NCI-H2171 treated with DMSO at 0.1 percent for 48 hours (cell line): ENCODE data around the gene DYRK1A.
"Not testable (repeated sequence)": the region's sequence is repeated elsewhere in the genome, so short reads cannot be mapped to it uniquely, and the experiment has no call there.

ENCODE experiments used
- DNase-seq: peaks from one replicate; lab custom pipeline; 2025; lab: John Stamatoyannopoulos, UW

Gene DYRK1A

GRCh38 chr21:37484535-37485474 lies 118.2 kb downstream of the DYRK1A start:
- DNase-seq: no peak

DNA sequence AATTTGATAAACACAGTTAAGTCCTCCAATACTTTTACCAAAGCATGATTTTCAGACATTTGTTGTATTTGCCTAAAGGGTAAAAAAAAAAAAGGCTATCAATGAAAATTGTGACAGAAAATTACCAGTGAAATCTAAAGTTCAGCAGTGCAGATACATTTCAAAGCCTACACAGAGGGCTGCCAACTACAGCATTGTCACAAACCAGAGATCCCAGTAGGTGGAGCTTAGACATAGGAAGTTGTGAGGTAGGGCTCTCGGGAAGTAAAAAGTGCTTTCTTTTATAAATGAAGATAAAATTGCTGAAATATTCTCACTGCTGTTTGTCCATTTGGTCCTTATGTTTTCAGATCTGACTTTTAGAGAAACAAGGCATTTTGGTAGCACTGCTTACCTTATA lies 123.0 kb downstream of the DYRK1A start:
- no peak for DNase-seq

DNA sequence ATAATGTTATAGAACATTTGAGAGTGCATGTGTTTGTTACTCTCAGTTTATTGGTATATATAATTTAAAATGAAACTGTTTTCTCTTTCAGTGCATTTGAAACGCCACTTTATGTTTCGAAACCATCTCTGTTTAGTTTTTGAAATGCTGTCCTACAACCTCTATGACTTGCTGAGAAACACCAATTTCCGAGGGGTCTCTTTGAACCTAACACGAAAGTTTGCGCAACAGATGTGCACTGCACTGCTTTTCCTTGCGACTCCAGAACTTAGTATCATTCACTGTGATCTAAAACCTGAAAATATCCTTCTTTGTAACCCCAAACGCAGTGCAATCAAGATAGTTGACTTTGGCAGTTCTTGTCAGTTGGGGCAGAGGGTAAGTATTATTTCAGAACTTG lies 123.5 kb downstream of the DYRK1A start:
- DNase-seq: no peak

DNA sequence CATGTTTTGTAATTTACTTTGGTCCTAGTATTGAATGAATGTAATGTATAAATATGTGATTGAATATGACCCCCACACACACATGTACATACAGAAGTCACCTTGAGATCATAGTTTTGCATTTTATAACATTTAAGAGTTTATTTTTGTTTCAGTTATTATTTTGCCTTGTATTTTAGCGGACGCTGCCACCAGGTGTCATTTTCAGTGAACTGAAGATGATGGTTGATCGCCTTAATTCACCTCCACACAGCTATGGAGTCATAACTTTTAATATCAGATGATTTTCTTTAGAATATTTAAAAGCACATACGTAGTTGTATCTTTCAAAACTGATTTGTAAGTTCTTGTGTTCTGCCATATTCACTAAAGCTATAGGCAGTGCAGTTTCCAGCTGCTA lies 130.4 kb downstream of the DYRK1A start:
- no peak for DNase-seq

- no peak for DNase-seq
Observed at GRCh38 chr21:37498664-37499063, 132.1 kb downstream of the DYRK1A start.

GRCh38 chr21:37502947-37503346 lies 136.4 kb downstream of the DYRK1A start:
- DNase-seq: no peak

DNA sequence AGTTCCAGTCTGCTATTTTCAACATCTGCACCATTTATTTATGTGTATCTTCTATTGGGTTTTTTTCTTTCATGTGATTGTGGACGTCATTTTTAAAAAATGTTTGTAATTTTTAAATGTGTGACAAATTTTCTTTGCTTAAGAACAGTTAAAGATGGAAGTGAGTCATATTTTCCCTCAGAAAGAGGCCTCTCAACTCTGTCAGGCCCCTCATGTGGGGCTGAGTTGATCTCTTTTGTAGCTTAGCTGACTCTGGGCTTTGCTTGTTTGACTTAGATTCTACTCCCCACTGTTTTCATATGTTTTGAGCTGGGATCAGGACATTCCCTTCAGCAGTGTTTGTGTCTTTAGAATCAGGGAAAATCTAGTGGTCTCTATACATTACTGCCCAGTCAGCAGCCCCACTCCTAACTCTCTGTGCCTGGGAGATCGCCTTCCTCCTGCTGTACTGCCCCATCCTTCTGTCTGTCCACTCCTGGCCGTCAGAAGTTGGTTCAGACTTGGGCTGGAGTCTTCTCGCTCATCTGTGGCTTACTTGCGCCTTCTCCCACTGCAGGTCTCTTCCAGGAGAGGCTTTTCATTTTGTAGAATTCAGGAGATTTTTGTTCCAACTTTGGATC lies 137.4 kb downstream of the DYRK1A start:
- DNase-seq: no peak

- no peak for DNase-seq
Observed at GRCh38 chr21:37505963-37506362, 139.4 kb downstream of the DYRK1A start.

GRCh38 chr21:37507716-37508115 lies 141.1 kb downstream of the DYRK1A start:
- no peak for DNase-seq

- DNase-seq: no peak
Observed at GRCh38 chr21:37508341-37508740, 141.8 kb downstream of the DYRK1A start.

DNA sequence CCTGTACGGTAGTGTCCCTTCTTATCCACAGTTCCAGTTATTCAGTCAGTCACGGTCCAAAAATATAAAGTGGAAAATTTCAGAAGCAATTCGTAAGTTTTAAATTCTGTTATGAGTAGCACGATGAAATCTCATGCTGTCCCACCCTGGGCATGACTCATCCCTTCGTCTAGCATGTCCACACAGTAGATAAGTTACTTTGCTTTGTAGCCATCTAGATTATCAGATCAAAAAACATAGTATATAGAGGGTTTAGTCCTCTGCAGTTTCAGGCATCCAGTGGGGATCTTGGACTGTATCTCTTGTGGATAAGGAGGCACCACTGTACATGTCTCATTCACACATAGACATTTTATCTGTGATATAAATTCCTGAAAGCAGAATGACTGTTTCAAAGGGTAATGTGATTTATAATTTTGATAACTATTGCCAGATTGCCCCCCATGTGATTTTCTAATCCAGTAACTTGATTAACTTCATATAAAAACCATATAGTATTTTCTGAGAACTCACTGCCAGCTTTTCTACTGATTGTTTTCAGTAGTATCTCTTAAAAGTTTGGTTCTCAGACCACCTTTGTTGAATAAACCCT lies 143.3 kb downstream of the DYRK1A start:
- no peak for DNase-seq

DNA sequence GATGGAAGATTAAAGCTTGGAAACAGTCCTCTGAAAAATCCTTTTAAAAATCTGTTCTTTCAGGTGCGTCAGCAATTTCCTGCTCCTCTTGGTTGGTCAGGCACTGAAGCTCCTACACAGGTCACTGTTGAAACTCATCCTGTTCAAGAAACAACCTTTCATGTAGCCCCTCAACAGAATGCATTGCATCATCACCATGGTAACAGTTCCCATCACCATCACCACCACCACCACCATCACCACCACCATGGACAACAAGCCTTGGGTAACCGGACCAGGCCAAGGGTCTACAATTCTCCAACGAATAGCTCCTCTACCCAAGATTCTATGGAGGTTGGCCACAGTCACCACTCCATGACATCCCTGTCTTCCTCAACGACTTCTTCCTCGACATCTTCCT lies 145.3 kb downstream of the DYRK1A start:
- DNase-seq: no peak

DNA sequence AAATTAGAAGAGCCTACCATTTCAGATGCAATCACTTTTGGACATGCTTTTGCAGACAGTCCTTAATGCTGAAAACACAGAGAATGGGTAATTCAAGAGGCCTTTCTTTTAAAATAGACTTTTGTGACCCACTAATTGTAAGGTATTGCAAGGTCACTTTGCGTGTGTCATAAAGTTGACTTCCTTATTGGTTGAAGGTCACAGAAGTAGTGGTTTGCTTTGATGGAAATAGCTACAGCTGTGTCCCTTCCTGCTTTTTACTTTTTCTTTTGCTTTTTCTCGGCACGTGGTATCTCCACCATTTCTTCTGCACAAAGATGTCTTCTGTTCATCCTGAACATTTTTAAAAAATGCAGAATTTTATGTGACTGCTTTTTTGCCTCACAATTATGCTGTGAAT lies 146.8 kb downstream of the DYRK1A start:
- no peak for DNase-seq

DNA sequence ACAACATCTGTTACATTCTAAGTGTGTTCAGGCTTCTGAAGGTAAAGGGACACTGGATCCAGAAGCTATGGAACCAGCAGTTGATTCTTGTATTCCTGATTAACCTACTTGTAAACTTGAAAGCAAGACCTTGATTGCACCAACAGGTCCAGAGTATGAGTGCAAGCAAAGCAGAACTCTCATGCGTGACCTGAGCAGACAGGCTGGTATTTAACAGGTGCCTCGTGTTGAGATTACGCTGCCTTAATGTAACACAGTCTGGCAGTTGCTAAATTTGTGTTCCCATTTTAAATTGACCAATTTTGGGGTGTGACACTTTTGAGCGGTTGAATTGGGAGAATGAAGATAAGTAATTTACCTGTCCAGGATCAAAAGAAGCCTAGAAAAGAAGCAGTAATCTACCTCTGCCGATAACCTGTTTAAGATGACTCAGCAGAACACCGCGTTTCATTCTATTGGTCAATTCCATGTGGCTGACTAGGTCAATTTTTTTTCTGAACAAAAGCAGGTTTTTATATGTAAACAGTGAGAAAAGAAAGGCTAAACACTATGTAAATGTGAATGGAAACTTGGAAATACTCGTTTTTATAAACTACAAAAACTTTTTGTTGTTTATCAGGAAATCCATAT lies 147.6 kb downstream of the DYRK1A start:
- DNase-seq: no peak

GRCh38 chr21:37516998-37517397 lies 150.4 kb downstream of the DYRK1A start:
- DNase-seq: no peak

- DNase-seq: no peak
Observed at GRCh38 chr21:37520801-37521200, 154.2 kb downstream of the DYRK1A start.

GRCh38 chr21:37521658-37522057 lies 155.1 kb downstream of the DYRK1A start:
- DNase-seq: no peak

GRCh38 chr21:37522641-37523295 lies 156.2 kb downstream of the DYRK1A start:
- DNase-seq: no peak

- DNase-seq: not testable (repeated sequence)
Observed at GRCh38 chr21:37524944-37525343, 158.4 kb downstream of the DYRK1A start.

DNA sequence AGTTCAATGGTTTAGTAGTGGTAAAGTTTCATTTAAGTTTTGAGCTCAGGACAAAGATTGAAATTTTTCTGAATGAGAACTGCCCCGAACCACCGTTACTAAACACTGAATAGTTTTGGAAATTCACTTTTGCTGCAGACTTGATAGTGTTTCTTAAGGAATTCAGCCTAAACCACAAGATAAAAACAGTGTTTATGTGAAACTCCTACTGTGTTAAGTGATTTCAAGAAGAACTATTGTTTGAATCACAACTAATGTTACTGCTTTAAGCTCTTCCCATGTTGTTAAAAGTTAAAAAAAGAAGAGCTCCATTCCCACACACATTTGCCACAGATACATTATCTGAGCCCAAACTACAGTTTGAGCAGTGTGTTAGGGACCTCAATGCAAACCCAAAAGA lies 159.2 kb downstream of the DYRK1A start:
- no peak for DNase-seq

DNA sequence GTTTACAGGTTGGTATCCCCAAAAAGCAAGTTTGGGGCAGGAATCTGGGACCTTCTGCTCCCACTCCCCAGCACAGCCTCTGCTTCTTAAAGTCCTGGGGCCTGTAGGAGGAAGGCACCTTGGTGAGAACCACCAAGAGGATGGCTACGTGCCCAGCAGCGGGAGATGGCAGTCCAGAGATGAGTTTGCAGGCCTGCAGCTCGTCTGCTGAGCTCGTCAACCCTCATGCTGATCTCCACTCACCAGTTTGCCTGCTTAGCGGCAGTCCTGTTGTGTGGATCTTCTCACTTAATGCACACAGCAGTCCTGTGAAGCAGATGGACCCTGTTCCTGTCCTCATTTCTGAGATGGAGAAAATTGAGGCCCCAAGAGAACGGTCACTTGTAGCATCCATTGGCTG lies 160.5 kb downstream of the DYRK1A start:
- DNase-seq: no peak

GRCh38 chr21:37527716-37528115 lies 161.1 kb downstream of the DYRK1A start:
- DNase-seq: no peak
